Parathyroid adenoma (tissue), 2 donors: ENCODE data around the gene POC1A.

Experiments
- H2AFZ ChIP-seq: fragments of 300-600 bp; sonication (generic); one replicate; pipeline ENCODE4 v1.7.0; 2017; ENCODE audit warnings: antibody characterized with exemption, mild to moderate bottlenecking
- H3K27ac ChIP-seq: fragments of 300-600 bp; sonication (generic); one replicate; pipeline ENCODE4 v1.7.0; 2017
- H3K27me3 ChIP-seq: fragments of 300-600 bp; sonication (generic); one replicate; pipeline ENCODE4 v1.7.0; 2017; ENCODE audit warnings: low read length; ENCODE audit not compliant: control insufficient read depth, insufficient read depth
- H3K36me3 ChIP-seq: fragments of 300-600 bp; sonication (generic); one replicate; pipeline ENCODE4 v1.7.0; 2017; ENCODE audit warnings: low read length; ENCODE audit not compliant: control insufficient read depth, insufficient read depth
- H3K4me1 ChIP-seq: fragments of 300-600 bp; sonication (generic); one replicate; pipeline ENCODE4 v1.7.0; 2017; ENCODE audit warnings: control low read depth
- H3K4me2 ChIP-seq: fragments of 300-600 bp; sonication (generic); one replicate; pipeline ENCODE4 v1.7.0; 2017; ENCODE audit warnings: low read length
- H3K4me3 ChIP-seq: fragments of 300-600 bp; sonication (generic); one replicate; pipeline ENCODE4 v1.7.0; 2017; ENCODE audit warnings: low read depth, low read length
- H3K79me2 ChIP-seq: fragments of 300-600 bp; sonication (generic); one replicate; pipeline ENCODE4 v1.7.0; 2017; ENCODE audit warnings: control low read depth
- H3K9ac ChIP-seq: fragments of 300-600 bp; sonication (generic); one replicate; pipeline ENCODE4 v1.7.0; 2017; ENCODE audit warnings: mild to moderate bottlenecking
- H3K9me3 ChIP-seq: fragments of 300-600 bp; sonication (generic); one replicate; pipeline ENCODE4 v1.7.0; 2017; ENCODE audit warnings: low read length; ENCODE audit not compliant: control insufficient read depth
- CTCF ChIP-seq: fragments of 300-600 bp; sonication (generic); IDR thresholded peaks from one replicate; pipeline ENCODE4 v1.7.0; 2017; ENCODE audit warnings: antibody characterized with exemption, mild to moderate bottlenecking
- donor health status: primary hyperparathyroidism.

POC1A gene

GRCh38 chr3:52130966-52131622 lies 23.1 kb downstream of the POC1A start:
- Histone ChIP-seq H3K4me3 (no peak overlapping the region), H3K9me3 (no peaks in the 10 kb centered on the region), H3K27ac (no peak overlapping the region), H3K9ac (no peak overlapping the region), H3K27me3 (no peaks in the 10 kb centered on the region), H3K4me1 (peaks cover 9% of the 10 kb centered on the region), H2AFZ (no peak overlapping the region), H3K36me3 (no peaks in the 10 kb centered on the region), H3K4me2 (no peak overlapping the region), H3K79me2 (no peaks in the 10 kb centered on the region)
- no peak for TF ChIP-seq CTCF

- no peaks in the 10 kb centered on the region for H3K27me3 ChIP-seq
- no peak overlapping the region for H3K4me2 ChIP-seq
- H3K9me3 ChIP-seq = no peaks in the 10 kb centered on the region
- H3K9ac ChIP-seq = no peak overlapping the region
- no peak overlapping the region for H3K4me3 ChIP-seq
- no peak for TF ChIP-seq CTCF
- H3K79me2 ChIP-seq = no peaks in the 10 kb centered on the region
- H3K36me3 ChIP-seq = no peaks in the 10 kb centered on the region
- H3K27ac ChIP-seq = no peak overlapping the region
- peak overlapping the region; percentile 39 for H2AFZ ChIP-seq
- H3K4me1 ChIP-seq = peaks cover 5% of the 10 kb centered on the region
These were observed 26.0 kb downstream of the POC1A start for GRCh38 chr3:52128118-52128683.

GRCh38 chr3:52126500-52126899 lies 27.7 kb downstream of the POC1A start:
- H3K4me2 ChIP-seq = no peak overlapping the region
- no peak overlapping the region for H3K4me3 ChIP-seq
- no peaks in the 10 kb centered on the region for H3K36me3 ChIP-seq
- H3K4me1 ChIP-seq = peaks cover 8% of the 10 kb centered on the region
- H3K27ac ChIP-seq = no peak overlapping the region
- H3K9ac ChIP-seq = no peak overlapping the region
- H2AFZ ChIP-seq = no peak overlapping the region
- TF ChIP-seq CTCF = no peak
- H3K27me3 ChIP-seq = no peaks in the 10 kb centered on the region
- H3K79me2 ChIP-seq = no peaks in the 10 kb centered on the region
- H3K9me3 ChIP-seq = no peaks in the 10 kb centered on the region

- peaks cover 8% of the 10 kb centered on the region for H3K4me1 ChIP-seq
- no peak overlapping the region for H3K4me2 ChIP-seq
- no peak overlapping the region for H3K4me3 ChIP-seq
- no peak for TF ChIP-seq CTCF
- H3K27ac ChIP-seq = no peak overlapping the region
- H3K27me3 ChIP-seq = no peaks in the 10 kb centered on the region
- H3K79me2 ChIP-seq = no peaks in the 10 kb centered on the region
- H3K9me3 ChIP-seq = no peaks in the 10 kb centered on the region
- H3K36me3 ChIP-seq = no peaks in the 10 kb centered on the region
- no peak overlapping the region for H3K9ac ChIP-seq
- no peak overlapping the region for H2AFZ ChIP-seq
These were observed 28.2 kb downstream of the POC1A start for GRCh38 chr3:52126036-52126435.

GRCh38 chr3:52124766-52125165 lies 29.5 kb downstream of the POC1A start:
- H3K4me1 ChIP-seq = peaks cover 8% of the 10 kb centered on the region
- H3K79me2 ChIP-seq = no peaks in the 10 kb centered on the region
- no peaks in the 10 kb centered on the region for H3K36me3 ChIP-seq
- no peak overlapping the region for H3K27ac ChIP-seq
- no peak overlapping the region for H3K4me3 ChIP-seq
- no peaks in the 10 kb centered on the region for H3K27me3 ChIP-seq
- H2AFZ ChIP-seq = no peak overlapping the region
- no peak overlapping the region for H3K9ac ChIP-seq
- H3K9me3 ChIP-seq = no peaks in the 10 kb centered on the region
- H3K4me2 ChIP-seq = no peak overlapping the region
- TF ChIP-seq CTCF = no peak
